Liver (tissue), 9 donors: Measurements from ENCODE around the gene USP11. TPM values are rescaled to one million over a fixed set of nuclear protein-coding genes. Genes with fewer than 3 reads are reported as not detected.

ENCODE experiments used
- DNase-seq: peaks from one replicate; pipeline ENCODE4 v3.0.0-alpha.2; 2017; ENCODE audit warnings: low spot score
- H3K27ac ChIP-seq, 2 donors: one replicate each; pipeline ENCODE4 v1.7.0; 2013; ENCODE audit warnings: inconsistent platforms in 2 of 2, low read length in 2 of 2, control low read depth in 1 of 2, low read depth in 1 of 2, mild to moderate bottlenecking in 1 of 2
- H3K27me3 ChIP-seq, 4 donors: one replicate each; pipeline versions ENCODE4 v1.6.1 to v1.7.0; 2013; ENCODE audit warnings: low read length in 3 of 4, inconsistent platforms in 1 of 4, mild to moderate bottlenecking in 1 of 4, moderate library complexity in 1 of 4; ENCODE audit not compliant: control insufficient read depth in 4 of 4, insufficient read depth in 4 of 4
- H3K36me3 ChIP-seq, 4 donors: one replicate each; pipeline versions ENCODE4 v1.6.1 to v1.7.0; 2013; ENCODE audit warnings: low read length in 3 of 4, mild to moderate bottlenecking in 3 of 4, low read depth in 1 of 4, moderate library complexity in 1 of 4; ENCODE audit not compliant: control insufficient read depth in 4 of 4, insufficient read depth in 3 of 4
- H3K4me1 ChIP-seq, 4 donors: one replicate each; pipeline versions ENCODE4 v1.6.1 to v1.7.0; 2013; ENCODE audit warnings: low read length in 3 of 4, mild to moderate bottlenecking in 3 of 4, moderate library complexity in 1 of 4; ENCODE audit not compliant: control insufficient read depth in 4 of 4, insufficient read depth in 4 of 4
- H3K4me3 ChIP-seq, 3 donors: one replicate each; pipeline versions ENCODE4 v1.6.1 to v1.7.0; 2013; ENCODE audit warnings: low read length in 3 of 3, control low read depth in 1 of 3, low read depth in 1 of 3, mild to moderate bottlenecking in 1 of 3
- H3K9ac ChIP-seq, 2 donors: one replicate each; pipeline ENCODE4 v1.7.0; 2013; ENCODE audit warnings: low read length in 2 of 2, mild to moderate bottlenecking in 2 of 2, moderate library complexity in 2 of 2, control low read depth in 1 of 2, low read depth in 1 of 2
- H3K9me3 ChIP-seq, 4 donors: one replicate each; pipeline versions ENCODE4 v1.6.1 to v1.7.0; 2013; ENCODE audit warnings: low read length in 3 of 4; ENCODE audit not compliant: control insufficient read depth in 4 of 4
- ATF3 ChIP-seq: IDR thresholded peaks from 2 replicates; pipeline ENCODE4 v1.6.1; 2016; ENCODE audit warnings: antibody characterized with exemption
- CTCF ChIP-seq: fragments of 150-350 bp; IDR thresholded peaks from 2 replicates; pipeline ENCODE4 v1.5.1; 2017; ENCODE audit warnings: improper control_type of control experiment, low read depth, low read length; ENCODE audit not compliant: missing input control
- FOXA2 ChIP-seq: IDR thresholded peaks from 2 replicates; pipeline ENCODE4 v1.6.1; 2016; ENCODE audit warnings: antibody characterized with exemption
- GABPA ChIP-seq, 2 donors: IDR thresholded peaks in 1 of 2; conservative IDR thresholded peaks in 1 of 2; 2 replicates each; pipeline ENCODE4 v1.6.1; 2016; ENCODE audit warnings: antibody characterized with exemption in 2 of 2, mild to moderate bottlenecking in 1 of 2, moderate library complexity in 1 of 2
- HNF4A ChIP-seq, 2 donors: conservative IDR thresholded peaks; 2 replicates each; pipeline ENCODE4 v1.6.1; 2016; ENCODE audit warnings: antibody characterized with exemption in 2 of 2, mild to moderate bottlenecking in 2 of 2
- HNF4G ChIP-seq: IDR thresholded peaks from 2 replicates; pipeline ENCODE4 v1.6.1; 2016; ENCODE audit warnings: antibody characterized with exemption
- JUND ChIP-seq, 2 donors: IDR thresholded peaks; 2 replicates each; pipeline ENCODE4 v1.6.1; 2016; ENCODE audit warnings: antibody characterized with exemption in 2 of 2
- NR2F2 ChIP-seq: IDR thresholded peaks from 2 replicates; pipeline ENCODE4 v1.6.1; 2016; ENCODE audit warnings: antibody characterized with exemption
- RAD21 ChIP-seq, 2 donors: IDR thresholded peaks; 2 replicates each; pipeline ENCODE4 v1.6.1; 2016; ENCODE audit warnings: antibody characterized with exemption in 2 of 2, mild to moderate bottlenecking in 2 of 2
- REST ChIP-seq: IDR thresholded peaks from 2 replicates; pipeline ENCODE4 v1.6.1; 2016; ENCODE audit warnings: antibody characterized with exemption, mild to moderate bottlenecking
- RXRA ChIP-seq, 2 donors: IDR thresholded peaks; 2 replicates each; pipeline ENCODE4 v1.6.1; 2017 to 2018; ENCODE audit warnings: antibody characterized with exemption in 2 of 2, mild to moderate bottlenecking in 1 of 2
- SP1 ChIP-seq: IDR thresholded peaks from 2 replicates; pipeline ENCODE4 v1.6.1; 2018; ENCODE audit warnings: antibody characterized with exemption, mild to moderate bottlenecking
- TAF1 ChIP-seq: conservative IDR thresholded peaks from 2 replicates; pipeline ENCODE4 v1.6.1; 2016; ENCODE audit warnings: antibody characterized with exemption, mild to moderate bottlenecking
- YY1 ChIP-seq: IDR thresholded peaks from 2 replicates; pipeline ENCODE4 v1.6.1; 2016; ENCODE audit warnings: antibody characterized with exemption, mild to moderate bottlenecking
- WGBS: extraction: QIAGEN DNeasy Blood & Tissue Kit; methylation state at CpG from one replicate; pipeline ENCODE4 v1.1.7; 2013; 5-methylcytosine and 5-hydroxymethylcytosine counted together
- polyA plus RNA-seq, 2 donors: library from polyadenylated mRNA; stranded (reverse) in 1 of 2; unstranded in 1 of 2; fragments of 200-250 nt in 1 of 2; fragments of >200 nt in 1 of 2; fragmentation: Nextera tagmentation in 1 of 2; extraction: Ambion mirVana in 1 of 2; gene quantifications; one replicate each; pipeline versions ENCODE4 v1.2.1 to v1.2.3, GENCODE V29; 2013 to 2015
- total RNA-seq, 2 donors: library from RNA; depleted of rRNA; stranded (reverse); fragments of >200 nt; gene quantifications; one replicate each; pipeline ENCODE4 v1.2.3, GENCODE V29; 2014
- TF ChIP-seq, protein P1 (sequence below): IDR thresholded peaks from 2 replicates; pipeline ENCODE4 v1.6.1; 2016; ENCODE audit warnings: antibody characterized with exemption
- donor health status: healthy.
- donor health status: healthy.
- donor health status: healthy.
- donor health status: healthy.
- donor health status: healthy.

USP11 gene
- total and polyA plus RNA-seq, 4 donors = 9.6 to 24.3 (median 11.1) TPM

GRCh38 chrX:47201345-47201944 is 31.4 kb upstream of the USP11 start:
- no peak overlapping the region for H3K4me3 ChIP-seq
- no peaks in the 10 kb centered on the region for H3K9me3 ChIP-seq
- no peaks in the 10 kb centered on the region for H3K27me3 ChIP-seq
- H3K36me3 ChIP-seq = peaks cover 9 to 80% (median 53%) of the 10 kb centered on the region in 4 donors
- H3K9ac ChIP-seq = no peak overlapping the region
- 62% methylated on average over 9 of the region's 9 CpGs for WGBS
- no peak for DNase-seq
- peaks cover under 1 to 12% (median 5%) of the 10 kb centered on the region in 4 donors for H3K4me1 ChIP-seq
- H3K27ac ChIP-seq = peak overlapping the region in 1 of 2 donors; percentile 33
- TF ChIP-seq CTCF = no peak
- no peak for TF ChIP-seq TAF1
- TF ChIP-seq RAD21 (IDR thresholded peaks at IDR 0.05) = no peak
- TF ChIP-seq, protein P1, sequence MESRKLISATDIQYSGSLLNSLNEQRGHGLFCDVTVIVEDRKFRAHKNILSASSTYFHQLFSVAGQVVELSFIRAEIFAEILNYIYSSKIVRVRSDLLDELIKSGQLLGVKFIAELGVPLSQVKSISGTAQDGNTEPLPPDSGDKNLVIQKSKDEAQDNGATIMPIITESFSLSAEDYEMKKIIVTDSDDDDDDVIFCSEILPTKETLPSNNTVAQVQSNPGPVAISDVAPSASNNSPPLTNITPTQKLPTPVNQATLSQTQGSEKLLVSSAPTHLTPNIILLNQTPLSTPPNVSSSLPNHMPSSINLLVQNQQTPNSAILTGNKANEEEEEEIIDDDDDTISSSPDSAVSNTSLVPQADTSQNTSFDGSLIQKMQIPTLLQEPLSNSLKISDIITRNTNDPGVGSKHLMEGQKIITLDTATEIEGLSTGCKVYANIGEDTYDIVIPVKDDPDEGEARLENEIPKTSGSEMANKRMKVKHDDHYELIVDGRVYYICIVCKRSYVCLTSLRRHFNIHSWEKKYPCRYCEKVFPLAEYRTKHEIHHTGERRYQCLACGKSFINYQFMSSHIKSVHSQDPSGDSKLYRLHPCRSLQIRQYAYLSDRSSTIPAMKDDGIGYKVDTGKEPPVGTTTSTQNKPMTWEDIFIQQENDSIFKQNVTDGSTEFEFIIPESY = no peak
- TF ChIP-seq REST = no peak
- no peak for TF ChIP-seq NR2F2
- TF ChIP-seq HNF4A (conservative IDR thresholded peaks at IDR 0.05) = peak in 1 of 2 donors; percentile 13

DNA sequence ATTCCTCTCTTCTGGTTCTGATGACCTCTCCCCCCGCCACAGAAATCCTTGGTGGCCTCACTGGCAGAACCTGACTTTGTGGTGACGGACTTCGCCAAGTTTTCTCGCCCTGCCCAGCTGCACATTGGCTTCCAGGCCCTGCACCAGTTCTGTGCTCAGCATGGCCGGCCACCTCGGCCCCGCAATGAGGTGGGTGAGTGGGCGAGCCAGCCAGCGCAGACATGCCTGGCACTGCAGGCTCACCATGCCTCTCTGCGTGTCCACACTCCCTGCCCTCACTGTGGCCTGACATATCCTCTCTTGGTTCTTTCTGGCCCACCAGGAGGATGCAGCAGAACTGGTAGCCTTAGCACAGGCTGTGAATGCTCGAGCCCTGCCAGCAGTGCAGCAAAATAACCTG is 30.5 kb upstream of the USP11 start:
- H3K27ac ChIP-seq = no peak overlapping the region
- H3K36me3 ChIP-seq = peaks cover 9 to 89% (median 57%) of the 10 kb centered on the region in 4 donors
- peaks cover 0 to 4% (median 0%) of the 10 kb centered on the region in 4 donors for H3K4me1 ChIP-seq
- no peak overlapping the region for H3K4me3 ChIP-seq
- no peak for DNase-seq
- H3K9ac ChIP-seq = no peak overlapping the region
- 95% methylated on average over 11 of the region's 11 CpGs for WGBS
- H3K9me3 ChIP-seq = no peaks in the 10 kb centered on the region
- no peaks in the 10 kb centered on the region for H3K27me3 ChIP-seq
- TF ChIP-seq HNF4A (conservative IDR thresholded peaks at IDR 0.05) = no peak
- TF ChIP-seq HNF4G = no peak
- no peak for TF ChIP-seq FOXA2
- TF ChIP-seq REST = no peak
- no peak for TF ChIP-seq NR2F2
- no peak for TF ChIP-seq GABPA (IDR thresholded peaks at IDR 0.05 in 1 of 2, conservative IDR thresholded peaks at IDR 0.05 in 1 of 2)
- TF ChIP-seq, protein P1 = no peak
- no peak for TF ChIP-seq YY1
- no peak for TF ChIP-seq JUND (IDR thresholded peaks at IDR 0.05)
- no peak for TF ChIP-seq ATF3
- no peak for TF ChIP-seq SP1
- no peak for TF ChIP-seq RXRA (IDR thresholded peaks at IDR 0.05)
- TF ChIP-seq RAD21 (IDR thresholded peaks at IDR 0.05) = no peak
- TF ChIP-seq TAF1 = no peak
